ENCODE results near the gene ITPRIPL2.

Gene ITPRIPL2

GRCh38 chr16:19123535-19124178 lies 9.9 kb downstream of the ITPRIPL2 start:
- no peak for DNase-seq

GRCh38 chr16:19126300-19126699 lies 12.5 kb downstream of the ITPRIPL2 start:
- DNase-seq = no peak

- DNase-seq = no peak
Measured at GRCh38 chr16:19127205-19127604, 13.4 kb downstream of the ITPRIPL2 start.

GRCh38 chr16:19127674-19128131 lies 13.9 kb downstream of the ITPRIPL2 start:
- DNase-seq = no peak

- no peak for DNase-seq
Measured at GRCh38 chr16:19128454-19129200, 14.9 kb downstream of the ITPRIPL2 start.

GRCh38 chr16:19130385-19130784 lies 16.6 kb downstream of the ITPRIPL2 start:
- DNase-seq = no peak

GRCh38 chr16:19130852-19131824 lies 17.4 kb downstream of the ITPRIPL2 start:
- peak; percentile 50 for DNase-seq

GRCh38 chr16:19131825-19132218 lies 18.1 kb downstream of the ITPRIPL2 start:
- DNase-seq = no peak

- DNase-seq = no peak
Measured at GRCh38 chr16:19132255-19132654, 18.5 kb downstream of the ITPRIPL2 start.

- no peak for DNase-seq
Measured at GRCh38 chr16:19132898-19133297, 19.1 kb downstream of the ITPRIPL2 start.

- DNase-seq = no peak
Measured at GRCh38 chr16:19133600-19133999, 19.8 kb downstream of the ITPRIPL2 start.

GRCh38 chr16:19135201-19135842 lies 21.6 kb downstream of the ITPRIPL2 start:
- no peak for DNase-seq

- DNase-seq = no peak
Measured at GRCh38 chr16:19135896-19136438, 22.2 kb downstream of the ITPRIPL2 start.

- peak; percentile 31 for DNase-seq
Measured at GRCh38 chr16:19136549-19137196, 22.9 kb downstream of the ITPRIPL2 start.

- DNase-seq = no peak
Measured at GRCh38 chr16:19137201-19138128, 23.7 kb downstream of the ITPRIPL2 start.

- DNase-seq = no peak
Measured at GRCh38 chr16:19138601-19139000, 24.8 kb downstream of the ITPRIPL2 start.

- DNase-seq = no peak
Measured at GRCh38 chr16:19139436-19140091, 25.8 kb downstream of the ITPRIPL2 start.

- DNase-seq = no peak
Measured at GRCh38 chr16:19140396-19140795, 26.6 kb downstream of the ITPRIPL2 start.

- DNase-seq = no peak
Measured at GRCh38 chr16:19142939-19143598, 29.3 kb downstream of the ITPRIPL2 start.

- no peak for DNase-seq
Measured at GRCh38 chr16:19143599-19143956, 29.8 kb downstream of the ITPRIPL2 start.
